H9 (cell line): ENCODE measurements around the gene EEF1AKMT2. TPM values are rescaled to one million over a fixed set of nuclear protein-coding genes. Genes with fewer than 3 reads are reported as not detected.

ENCODE experiments used
- DNase-seq: peaks from one replicate; pipeline ENCODE4 v3.0.0-alpha.2; 2017
- H2AFZ ChIP-seq: one replicate; pipeline ENCODE4 v1.6.1; 2013; ENCODE audit warnings: mild to moderate bottlenecking, low read length, control low read depth, moderate library complexity
- H2AK5ac ChIP-seq: 2 replicates; pipeline ENCODE4 v1.6.1; 2013; ENCODE audit warnings: low read length, control low read depth, mixed read lengths; ENCODE audit not compliant: insufficient read length
- H2BK120ac ChIP-seq: one replicate; pipeline ENCODE4 v1.6.1; 2013; ENCODE audit warnings: low read depth, mild to moderate bottlenecking, low read length, control low read depth, inconsistent platforms; ENCODE audit not compliant: poor library complexity, severe bottlenecking
- H2BK12ac ChIP-seq: 2 replicates; pipeline ENCODE4 v1.6.1; 2013; ENCODE audit warnings: low read length, control low read depth, mixed read lengths, low read depth; ENCODE audit not compliant: insufficient read length
- H2BK15ac ChIP-seq: 2 replicates; pipeline ENCODE4 v1.6.1; 2013; ENCODE audit warnings: low read depth, low read length, control low read depth
- H2BK20ac ChIP-seq: one replicate; pipeline ENCODE4 v1.6.1; 2013; ENCODE audit warnings: low read depth, mild to moderate bottlenecking, low read length, control low read depth, inconsistent platforms; ENCODE audit not compliant: poor library complexity, severe bottlenecking
- H2BK5ac ChIP-seq: 2 replicates; pipeline ENCODE4 v1.6.1; 2013; ENCODE audit warnings: low read length, control low read depth, mixed read lengths; ENCODE audit not compliant: insufficient read length
- H3K14ac ChIP-seq: 2 replicates; pipeline ENCODE4 v1.6.1; 2013; ENCODE audit warnings: low read length, control low read depth; ENCODE audit not compliant: insufficient read depth
- H3K18ac ChIP-seq: 2 replicates; pipeline ENCODE4 v1.6.1; 2013; ENCODE audit warnings: low read depth, mild to moderate bottlenecking, mixed read lengths, low read length, control low read depth; ENCODE audit not compliant: insufficient read length
- H3K23ac ChIP-seq: 2 replicates; pipeline ENCODE4 v1.6.1; 2013; ENCODE audit warnings: low read length, control low read depth, mixed read lengths, low read depth; ENCODE audit not compliant: insufficient read length
- H3K23me2 ChIP-seq: 2 replicates; pipeline ENCODE4 v1.6.1; 2013; ENCODE audit warnings: low read depth, mild to moderate bottlenecking, mixed read lengths, low read length, control low read depth; ENCODE audit not compliant: insufficient read length, poor library complexity, severe bottlenecking
- H3K27ac ChIP-seq: 2 replicates; pipeline ENCODE4 v1.5.1; 2013; ENCODE audit warnings: low read length, control low read depth, mixed read lengths, low read depth; ENCODE audit not compliant: insufficient read length
- H3K27me3 ChIP-seq: 2 replicates; pipeline ENCODE4 v1.6.1; 2013; ENCODE audit warnings: low read length, control low read depth, inconsistent platforms; ENCODE audit not compliant: insufficient read depth
- H3K4ac ChIP-seq: 2 replicates; pipeline ENCODE4 v1.6.1; 2013; ENCODE audit warnings: low read depth, mild to moderate bottlenecking, control low read depth, inconsistent platforms, low read length, moderate library complexity
- H3K4me1 ChIP-seq: 2 replicates; pipeline ENCODE4 v1.6.1; 2013; ENCODE audit warnings: low read length, control low read depth, inconsistent platforms; ENCODE audit not compliant: insufficient read depth
- H3K4me2 ChIP-seq: 2 replicates; pipeline ENCODE4 v1.6.1; 2013; ENCODE audit warnings: low read length, control low read depth, mixed read lengths; ENCODE audit not compliant: insufficient read length, insufficient read depth
- H3K56ac ChIP-seq: 2 replicates; pipeline ENCODE4 v1.6.1; 2013; ENCODE audit warnings: low read depth, mild to moderate bottlenecking, mixed read lengths, low read length, control low read depth; ENCODE audit not compliant: insufficient read length
- H3K79me1 ChIP-seq: 2 replicates; pipeline ENCODE4 v1.6.1; 2013; ENCODE audit warnings: low read depth, mild to moderate bottlenecking, moderate library complexity, low read length, control low read depth, inconsistent platforms; ENCODE audit not compliant: insufficient read depth, poor library complexity, severe bottlenecking
- H3K79me2 ChIP-seq: 2 replicates; pipeline ENCODE4 v1.6.1; 2013; ENCODE audit warnings: low read length, control low read depth, inconsistent platforms; ENCODE audit not compliant: insufficient read depth
- H3K9ac ChIP-seq: 2 replicates; pipeline ENCODE4 v1.6.1; 2013; ENCODE audit warnings: low read length, control low read depth, mixed read lengths; ENCODE audit not compliant: insufficient read length; ENCODE audit errors: extremely low read depth
- H3K9me3 ChIP-seq: one replicate; pipeline ENCODE4 v1.6.1; 2013; ENCODE audit warnings: low read depth, low read length, inconsistent platforms; ENCODE audit not compliant: control insufficient read depth
- H3T11ph ChIP-seq: one replicate; pipeline ENCODE4 v1.6.1; 2013; ENCODE audit warnings: mild to moderate bottlenecking, low read length, control low read depth, inconsistent platforms
- H4K20me1 ChIP-seq: one replicate; pipeline ENCODE4 v1.6.1; 2013; ENCODE audit not compliant: control insufficient read depth, insufficient read length, insufficient read depth
- H4K5ac ChIP-seq: 2 replicates; pipeline ENCODE4 v1.6.1; 2013; ENCODE audit warnings: low read depth, mild to moderate bottlenecking, mixed read lengths, low read length, control low read depth; ENCODE audit not compliant: insufficient read length
- H4K8ac ChIP-seq: replicated peaks from 2 replicates; pipeline ENCODE4 v1.6.1; 2013; ENCODE audit warnings: low read length, control low read depth, mixed read lengths, low read depth; ENCODE audit not compliant: insufficient read length
- H4K91ac ChIP-seq: 2 replicates; pipeline ENCODE4 v1.6.1; 2013; ENCODE audit warnings: low read depth, mild to moderate bottlenecking, moderate library complexity, mixed read lengths, low read length, control low read depth; ENCODE audit not compliant: insufficient read length
- H3K27ac Mint-ChIP-seq, 3 experiments: 2 replicates in 2 of 3; 3 replicates in 1 of 3; pipeline ENCODE4 v1.8.0; 2020 to 2021; ENCODE audit warnings: mixed read lengths in 3 of 3, mild to moderate bottlenecking in 1 of 3, moderate library complexity in 1 of 3
- H3K27me3 Mint-ChIP-seq: 2 replicates; pipeline ENCODE4 v1.8.0; 2021; ENCODE audit warnings: low read depth, mild to moderate bottlenecking, moderate library complexity, mixed read lengths
- H3K36me3 Mint-ChIP-seq, 3 experiments: 2 replicates in 2 of 3; 3 replicates in 1 of 3; pipeline ENCODE4 v1.8.0; 2020 to 2021; ENCODE audit warnings: low read depth in 3 of 3, mixed read lengths in 3 of 3; ENCODE audit not compliant: insufficient read depth in 1 of 3
- H3K4me1 Mint-ChIP-seq, 2 experiments: 2 replicates each; pipeline ENCODE4 v1.8.0; 2020; ENCODE audit warnings: mixed read lengths in 2 of 2
- H3K4me3 Mint-ChIP-seq, 2 experiments: 2 replicates in 1 of 2; 3 replicates in 1 of 2; pipeline ENCODE4 v1.8.0; 2020 to 2021; ENCODE audit warnings: mild to moderate bottlenecking in 2 of 2, mixed read lengths in 2 of 2, moderate library complexity in 1 of 2
- H3K9me3 Mint-ChIP-seq, 2 experiments: 2 replicates in 1 of 2; 3 replicates in 1 of 2; pipeline ENCODE4 v1.8.0; 2020; ENCODE audit warnings: mild to moderate bottlenecking in 2 of 2, mixed read lengths in 2 of 2, moderate library complexity in 1 of 2
- WGBS: extraction: QIAGEN DNeasy Blood & Tissue Kit; methylation state at CpG from one replicate; pipeline ENCODE4 v1.1.7; 2013; ENCODE audit warnings: missing lambda C conversion rate, low lambda C conversion rate, mixed read lengths; ENCODE audit not compliant: insufficient read length; ENCODE audit errors: extremely low coverage; 5-methylcytosine and 5-hydroxymethylcytosine counted together
- total RNA-seq: library from RNA; stranded (reverse); gene quantifications from 2 replicates; pipeline ENCODE4 v1.2.1, GENCODE V29; 2021
- TF ChIP-seq, protein P1 (sequence below): fragments of 200-600 bp; sonication (generic); conservative IDR thresholded peaks from 3 replicates; pipeline ENCODE4 v1.8.0; 2021; ENCODE audit warnings: antibody characterized with exemption, mild to moderate bottlenecking

Gene EEF1AKMT2
- total RNA-seq, 1 experiment from 2014 or later = 19.0 TPM

GRCh38 chr10:124717911-124718741 is 73.6 kb downstream of the EEF1AKMT2 start:
- 0 out of 2 replicates have a peak, but pooled peaks cover 3% of the 10 kb centered on the region for H3K4me1 ChIP-seq
- H3K18ac ChIP-seq = no peak overlapping the region
- H3K4me2 ChIP-seq = no peak overlapping the region
- Mint-ChIP-seq H3K27ac (peak overlapping the region in 2 of 3 experiments; percentile 54 to 71; a peak in 2 of 7 replicates), H3K4me3 (no peak overlapping the region), H3K4me1 (peaks cover 17 to 22% of the 10 kb centered on the region in 2 experiments), H3K9me3 (no peaks in the 10 kb centered on the region), H3K36me3 (no peaks in the 10 kb centered on the region), H3K27me3 (no peaks in the 10 kb centered on the region; the same call in 1 of the 2 replicates)
- H3K79me2 ChIP-seq = no peaks in the 10 kb centered on the region
- H3K14ac ChIP-seq = no peak overlapping the region
- no peak overlapping the region for H2BK12ac ChIP-seq
- H4K8ac ChIP-seq = no peak overlapping the region
- H4K20me1 ChIP-seq = no peaks in the 10 kb centered on the region
- H3K27me3 ChIP-seq = no peaks in the 10 kb centered on the region
- no peak overlapping the region for H4K91ac ChIP-seq
- H2AFZ ChIP-seq = no peak overlapping the region
- TF ChIP-seq, protein P1, sequence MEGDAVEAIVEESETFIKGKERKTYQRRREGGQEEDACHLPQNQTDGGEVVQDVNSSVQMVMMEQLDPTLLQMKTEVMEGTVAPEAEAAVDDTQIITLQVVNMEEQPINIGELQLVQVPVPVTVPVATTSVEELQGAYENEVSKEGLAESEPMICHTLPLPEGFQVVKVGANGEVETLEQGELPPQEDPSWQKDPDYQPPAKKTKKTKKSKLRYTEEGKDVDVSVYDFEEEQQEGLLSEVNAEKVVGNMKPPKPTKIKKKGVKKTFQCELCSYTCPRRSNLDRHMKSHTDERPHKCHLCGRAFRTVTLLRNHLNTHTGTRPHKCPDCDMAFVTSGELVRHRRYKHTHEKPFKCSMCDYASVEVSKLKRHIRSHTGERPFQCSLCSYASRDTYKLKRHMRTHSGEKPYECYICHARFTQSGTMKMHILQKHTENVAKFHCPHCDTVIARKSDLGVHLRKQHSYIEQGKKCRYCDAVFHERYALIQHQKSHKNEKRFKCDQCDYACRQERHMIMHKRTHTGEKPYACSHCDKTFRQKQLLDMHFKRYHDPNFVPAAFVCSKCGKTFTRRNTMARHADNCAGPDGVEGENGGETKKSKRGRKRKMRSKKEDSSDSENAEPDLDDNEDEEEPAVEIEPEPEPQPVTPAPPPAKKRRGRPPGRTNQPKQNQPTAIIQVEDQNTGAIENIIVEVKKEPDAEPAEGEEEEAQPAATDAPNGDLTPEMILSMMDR = no peak
- H3K23me2 ChIP-seq = no peaks in the 10 kb centered on the region
- no peak overlapping the region for H3K9ac ChIP-seq
- no peak overlapping the region for H3T11ph ChIP-seq
- no peak overlapping the region for H2BK5ac ChIP-seq
- H3K27ac ChIP-seq = no peak overlapping the region
- no peak overlapping the region for H3K23ac ChIP-seq
- H3K79me1 ChIP-seq = no peaks in the 10 kb centered on the region
- no peak overlapping the region for H3K56ac ChIP-seq
- H4K5ac ChIP-seq = no peak overlapping the region
- H3K9me3 ChIP-seq = no peaks in the 10 kb centered on the region
- H2BK15ac ChIP-seq = no peak overlapping the region
- no peak overlapping the region for H3K4ac ChIP-seq
- no peak overlapping the region for H2AK5ac ChIP-seq
- whole genome bisulfite sequencing = no CpG with 5 or more reads among the region's 12 CpGs
- no peak for DNase-seq
- no peak overlapping the region for H2BK20ac ChIP-seq
- no peak overlapping the region for H2BK120ac ChIP-seq
